Prostate gland (tissue), 2 donors: ENCODE data around the gene SPA17. TPM values are rescaled to one million over a fixed set of nuclear protein-coding genes. Genes with fewer than 3 reads are reported as not detected.

Experiments
- DNase-seq: peaks from one replicate; pipeline ENCODE4 v3.0.0-alpha.2; 2019; ENCODE audit warnings: low spot score
- H3K27ac ChIP-seq, 2 donors: fragments of 200-600 bp; sonication (generic); 2 replicates each; pipeline ENCODE4 v1.5.1; 2017 to 2019
- H3K27me3 ChIP-seq: fragments of 200-600 bp; sonication (generic); replicated peaks from 2 replicates; pipeline ENCODE4 v1.5.1; 2019; ENCODE audit not compliant: insufficient read depth
- H3K36me3 ChIP-seq, 2 donors: fragments of 200-600 bp; sonication (generic); 1 replicate in 1 of 2; 2 replicates in 1 of 2; pipeline versions ENCODE4 v1.5.1 to v1.8.1; 2017 to 2019
- H3K4me1 ChIP-seq: fragments of 200-600 bp; sonication (generic); replicated peaks from 2 replicates; pipeline ENCODE4 v1.5.1; 2019
- H3K4me3 ChIP-seq, 2 donors: fragments of 200-600 bp; sonication (generic); 2 replicates each; pipeline ENCODE4 v1.5.1; 2017 to 2019
- H3K9me3 ChIP-seq: fragments of 200-600 bp; sonication (generic); 2 replicates; pipeline ENCODE4 v1.5.1; 2017
- POLR2A ChIP-seq: fragments of 450-650 bp; IDR thresholded peaks from one replicate; pipeline ENCODE4 v1.6.1; 2016; ENCODE audit warnings: antibody characterized with exemption, mild to moderate bottlenecking
- POLR2AphosphoS5 ChIP-seq: sonication (generic); formaldehyde crosslinking; IDR thresholded peaks from one replicate; pipeline ENCODE4 v1.6.1; 2017; ENCODE audit warnings: antibody characterized with exemption
- WGBS: methylation state at CpG from one replicate; pipeline ENCODE4 v1.1.5; 2018; 5-methylcytosine and 5-hydroxymethylcytosine counted together
- intact Hi-C: fragments of 100-400 bp; cut with DNase I; formaldehyde crosslinking; loops from one replicate; pipeline ENCODE4 v1.14.2; 2022
- total RNA-seq, 2 donors: library from RNA; depleted of rRNA; stranded (reverse); fragments of >200 nt; gene quantifications; one replicate each; pipeline ENCODE4 v1.1.0, GENCODE V29; 2016
- TF ChIP-seq, protein P1 (sequence below), 4 experiments: fragments of 200-600 bp in 2 of 4; fragments of 450-650 bp in 2 of 4; sonication (generic) in 2 of 4; IDR thresholded peaks; 1 replicate in 3 of 4; 2 replicates in 1 of 4; pipeline ENCODE4 v1.5.1; 2016 to 2019; ENCODE audit warnings: antibody characterized with exemption in 4 of 4, mild to moderate bottlenecking in 2 of 4, moderate library complexity in 2 of 4

The SPA17 gene
- total RNA-seq, 2 donors from 2014 or later: 14.7 to 20.8 TPM

DNA sequence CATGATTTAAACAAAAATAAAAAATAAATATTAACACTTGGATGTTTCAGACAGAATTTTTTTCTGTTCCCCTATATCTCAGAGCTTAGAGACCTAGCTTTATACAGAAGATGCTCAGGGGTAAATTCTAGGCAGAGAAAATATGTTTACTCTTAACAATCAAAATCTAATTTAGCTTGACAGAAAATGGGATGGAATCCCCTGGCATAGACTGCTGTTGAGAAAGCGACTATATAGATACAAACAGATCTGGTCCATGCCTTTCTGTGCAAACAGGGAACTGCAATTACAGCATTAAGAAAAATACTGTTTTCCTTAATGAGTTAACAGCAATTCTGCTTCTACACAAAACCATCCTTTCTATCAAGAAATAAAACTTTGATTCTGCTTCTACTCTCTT is 14.7 kb upstream of the SPA17 start:
- intact Hi-C loops: no loop called here
- 94% methylated on average over 1 of the region's 1 CpG for WGBS
- no peaks in the 10 kb centered on the region for H3K36me3 ChIP-seq
- DNase-seq: no peak
- no peaks in the 10 kb centered on the region for H3K4me1 ChIP-seq
- no peak overlapping the region for H3K4me3 ChIP-seq
- H3K27ac ChIP-seq: no peak overlapping the region
- TF ChIP-seq, protein P1, sequence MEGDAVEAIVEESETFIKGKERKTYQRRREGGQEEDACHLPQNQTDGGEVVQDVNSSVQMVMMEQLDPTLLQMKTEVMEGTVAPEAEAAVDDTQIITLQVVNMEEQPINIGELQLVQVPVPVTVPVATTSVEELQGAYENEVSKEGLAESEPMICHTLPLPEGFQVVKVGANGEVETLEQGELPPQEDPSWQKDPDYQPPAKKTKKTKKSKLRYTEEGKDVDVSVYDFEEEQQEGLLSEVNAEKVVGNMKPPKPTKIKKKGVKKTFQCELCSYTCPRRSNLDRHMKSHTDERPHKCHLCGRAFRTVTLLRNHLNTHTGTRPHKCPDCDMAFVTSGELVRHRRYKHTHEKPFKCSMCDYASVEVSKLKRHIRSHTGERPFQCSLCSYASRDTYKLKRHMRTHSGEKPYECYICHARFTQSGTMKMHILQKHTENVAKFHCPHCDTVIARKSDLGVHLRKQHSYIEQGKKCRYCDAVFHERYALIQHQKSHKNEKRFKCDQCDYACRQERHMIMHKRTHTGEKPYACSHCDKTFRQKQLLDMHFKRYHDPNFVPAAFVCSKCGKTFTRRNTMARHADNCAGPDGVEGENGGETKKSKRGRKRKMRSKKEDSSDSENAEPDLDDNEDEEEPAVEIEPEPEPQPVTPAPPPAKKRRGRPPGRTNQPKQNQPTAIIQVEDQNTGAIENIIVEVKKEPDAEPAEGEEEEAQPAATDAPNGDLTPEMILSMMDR (IDR thresholded peaks at IDR 0.05): no peak
- no peak for TF ChIP-seq POLR2A
- no peak for TF ChIP-seq POLR2AphosphoS5
- H3K27me3 ChIP-seq: no peaks in the 10 kb centered on the region
- H3K9me3 ChIP-seq: no peaks in the 10 kb centered on the region

DNA sequence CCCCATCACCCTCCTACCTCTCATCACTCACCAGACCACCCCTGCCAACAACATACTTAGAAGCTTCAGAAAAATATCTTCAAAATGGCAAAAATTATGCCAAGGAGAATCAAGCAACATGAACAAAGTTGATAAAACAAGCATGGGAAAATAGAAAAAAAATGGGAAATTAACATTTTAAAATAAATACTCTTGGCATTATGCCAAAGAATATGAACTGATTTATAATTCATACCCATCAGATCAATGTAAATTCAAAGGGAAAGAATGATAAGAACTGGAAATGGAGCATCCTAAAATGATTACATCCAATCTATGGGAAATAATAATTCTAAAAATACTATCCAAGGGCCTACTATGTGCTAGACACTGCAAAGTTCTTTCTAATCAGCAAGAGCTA is 12.2 kb upstream of the SPA17 start:
- H3K4me3 ChIP-seq: no peak overlapping the region
- H3K27me3 ChIP-seq: no peaks in the 10 kb centered on the region
- no peak for DNase-seq
- H3K27ac ChIP-seq: no peak overlapping the region
- H3K9me3 ChIP-seq: no peaks in the 10 kb centered on the region
- H3K4me1 ChIP-seq: no peaks in the 10 kb centered on the region
- intact Hi-C loops: no loop called here
- H3K36me3 ChIP-seq: no peaks in the 10 kb centered on the region
- TF ChIP-seq, protein P1 (IDR thresholded peaks at IDR 0.05): no peak
- TF ChIP-seq POLR2AphosphoS5: no peak

DNA sequence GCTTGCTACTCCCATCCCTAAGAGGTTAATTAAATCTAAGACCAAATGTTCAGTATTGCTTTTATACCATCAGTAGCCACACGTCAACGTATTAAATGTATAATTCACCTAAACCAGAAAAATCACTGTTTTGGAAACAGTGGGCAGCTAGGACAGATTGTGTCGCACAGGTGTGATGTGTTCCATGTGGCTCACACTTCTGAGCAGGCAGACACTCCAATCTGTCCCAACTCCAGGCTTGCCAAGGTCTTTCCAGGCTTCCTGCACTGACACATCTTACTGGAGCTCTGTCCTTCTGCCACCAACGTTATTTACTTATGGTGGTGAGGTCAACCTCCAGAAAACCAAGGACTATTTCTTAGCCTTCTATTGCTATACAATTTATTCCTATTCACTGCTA is 11.6 kb upstream of the SPA17 start:
- Histone ChIP-seq H3K36me3 (no peaks in the 10 kb centered on the region), H3K27ac (no peak overlapping the region), H3K4me3 (no peak overlapping the region), H3K4me1 (no peaks in the 10 kb centered on the region), H3K9me3 (no peaks in the 10 kb centered on the region), H3K27me3 (no peaks in the 10 kb centered on the region)
- no peak for DNase-seq
- intact Hi-C loops: no loop called here
- WGBS: 90% methylated on average over 4 of the region's 4 CpGs
- TF ChIP-seq, protein P1 (IDR thresholded peaks at IDR 0.05): no peak
- TF ChIP-seq POLR2A: no peak

DNA sequence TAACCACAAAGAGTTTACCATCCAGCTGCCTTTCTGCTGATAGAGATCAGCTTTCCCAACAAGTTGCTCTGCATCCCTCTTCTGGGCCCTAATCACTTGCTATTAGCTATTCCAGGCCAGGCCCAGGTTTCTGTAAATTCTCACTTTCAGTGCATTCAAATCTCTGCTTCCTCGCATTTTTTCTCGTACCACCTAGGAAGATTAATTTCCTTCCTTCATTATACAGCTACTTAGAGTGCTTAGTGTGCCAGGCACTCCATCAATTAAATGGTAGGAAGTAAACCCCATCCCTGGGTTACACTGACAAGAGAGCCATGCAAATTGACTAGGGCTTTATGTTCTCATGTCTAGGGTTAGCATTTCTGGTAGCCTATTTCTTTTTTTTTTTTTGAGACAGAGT is 9.8 kb upstream of the SPA17 start:
- Histone ChIP-seq H3K36me3 (no peaks in the 10 kb centered on the region), H3K27me3 (no peaks in the 10 kb centered on the region), H3K9me3 (no peaks in the 10 kb centered on the region), H3K4me3 (no peak overlapping the region), H3K27ac (no peak overlapping the region), H3K4me1 (no peaks in the 10 kb centered on the region)
- intact Hi-C loops: no loop called here
- WGBS: 95% methylated on average over 2 of the region's 2 CpGs
- no peak for TF ChIP-seq POLR2A
- TF ChIP-seq, protein P1 (IDR thresholded peaks at IDR 0.05): no peak
- no peak for TF ChIP-seq POLR2AphosphoS5
- no peak for DNase-seq

DNA sequence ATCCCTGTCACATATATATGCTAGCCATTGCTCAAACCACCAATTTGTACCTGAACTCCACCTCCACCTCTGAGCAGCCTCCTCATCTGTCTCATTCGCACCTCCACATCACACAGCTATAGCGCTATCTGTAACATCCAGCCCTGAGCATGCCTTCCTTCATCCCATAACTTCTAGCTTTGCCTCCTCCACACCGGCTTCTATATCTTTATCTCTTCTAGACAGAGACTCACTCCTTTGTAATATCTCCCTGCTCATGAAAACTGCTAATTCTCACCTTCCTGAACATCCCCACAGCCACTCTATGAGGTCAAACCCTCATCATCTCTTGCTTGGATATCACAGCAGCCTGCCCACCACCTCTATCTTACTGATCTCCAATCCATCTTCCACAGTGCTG is 6.1 kb upstream of the SPA17 start:
- Histone ChIP-seq H3K27me3 (no peaks in the 10 kb centered on the region), H3K9me3 (no peaks in the 10 kb centered on the region), H3K27ac (no peak overlapping the region), H3K36me3 (no peaks in the 10 kb centered on the region), H3K4me3 (no peak overlapping the region), H3K4me1 (no peaks in the 10 kb centered on the region)
- intact Hi-C loops: no loop called here
- WGBS: 97% methylated on average over 3 of the region's 3 CpGs
- DNase-seq: no peak
- TF ChIP-seq, protein P1 (IDR thresholded peaks at IDR 0.05): no peak
- TF ChIP-seq POLR2A (no peak), POLR2AphosphoS5 (no peak)
